GM23248 (cell line): ENCODE data around the gene ZBP1. TPM values are rescaled to one million over a fixed set of nuclear protein-coding genes. Genes with fewer than 3 reads are reported as not detected.

ENCODE experiments used
- DNase-seq: peaks from one replicate; pipeline ENCODE4 v3.0.0-alpha.2; 2015
- H2AFZ ChIP-seq: fragments of 200-600 bp; sonication (generic); 2 replicates; pipeline ENCODE4 v1.6.1; 2016; ENCODE audit warnings: antibody characterized with exemption
- H3F3A ChIP-seq: fragments of 200-600 bp; sonication (generic); 2 replicates; pipeline ENCODE4 v1.6.1; 2016; ENCODE audit warnings: mild to moderate bottlenecking, antibody characterized with exemption, mixed run types; ENCODE audit not compliant: insufficient read depth
- H3K27ac ChIP-seq: fragments of 200-600 bp; sonication (generic); 2 replicates; pipeline ENCODE4 v1.5.1; 2016; ENCODE audit warnings: mild to moderate bottlenecking
- H3K27me3 ChIP-seq: fragments of 200-600 bp; sonication (generic); replicated peaks from 2 replicates; pipeline ENCODE4 v1.6.1; 2016; ENCODE audit warnings: mild to moderate bottlenecking; ENCODE audit not compliant: insufficient read depth
- H3K36me3 ChIP-seq: fragments of 200-600 bp; sonication (generic); 2 replicates; pipeline ENCODE4 v1.6.1; 2016; ENCODE audit warnings: low read depth, mild to moderate bottlenecking
- H3K4me1 ChIP-seq: fragments of 200-600 bp; sonication (generic); 2 replicates; pipeline ENCODE4 v1.6.1; 2016; ENCODE audit warnings: mild to moderate bottlenecking; ENCODE audit not compliant: insufficient read depth
- H3K4me2 ChIP-seq: fragments of 200-600 bp; sonication (generic); one replicate; pipeline ENCODE4 v1.6.1; 2016; ENCODE audit warnings: mild to moderate bottlenecking; ENCODE audit not compliant: unreplicated experiment
- H3K4me3 ChIP-seq: fragments of 200-600 bp; sonication (generic); 2 replicates; pipeline ENCODE4 v1.5.1; 2016; ENCODE audit warnings: mild to moderate bottlenecking
- H3K79me2 ChIP-seq: fragments of 200-600 bp; sonication (generic); 2 replicates; pipeline ENCODE4 v1.6.1; 2016; ENCODE audit warnings: mild to moderate bottlenecking; ENCODE audit not compliant: insufficient read depth
- H3K9ac ChIP-seq: fragments of 200-600 bp; sonication (generic); 2 replicates; pipeline ENCODE4 v1.6.1; 2016; ENCODE audit warnings: mild to moderate bottlenecking
- H3K9me2 ChIP-seq: fragments of 200-600 bp; sonication (generic); 2 replicates; pipeline ENCODE4 v1.6.1; 2016; ENCODE audit warnings: mixed run types, mild to moderate bottlenecking, moderate library complexity; ENCODE audit not compliant: insufficient read depth
- H3K9me3 ChIP-seq: fragments of 200-600 bp; sonication (generic); one replicate; pipeline ENCODE4 v1.6.1; 2017; ENCODE audit warnings: low read depth
- H4K20me1 ChIP-seq: fragments of 200-600 bp; sonication (generic); 2 replicates; pipeline ENCODE4 v1.6.0; 2016; ENCODE audit not compliant: insufficient read depth
- EZH2 ChIP-seq: fragments of 200-600 bp; sonication (generic); IDR thresholded peaks from 2 replicates; pipeline ENCODE4 v1.6.1; 2018; ENCODE audit warnings: antibody characterized with exemption, mild to moderate bottlenecking; ENCODE audit not compliant: insufficient read depth, poor library complexity, severe bottlenecking
- EZH2phosphoT487 ChIP-seq: fragments of 200-600 bp; sonication (generic); IDR thresholded peaks from 2 replicates; pipeline ENCODE4 v1.6.1; 2018; ENCODE audit warnings: antibody characterized with exemption, moderate library complexity, mild to moderate bottlenecking, low read depth; ENCODE audit not compliant: insufficient read depth
- WGBS, 2 experiments: methylation state at CpG; one replicate each; pipeline ENCODE4 v1.1.6; 2015 to 2017; ENCODE audit warnings: low lambda C conversion rate in 2 of 2, low coverage in 1 of 2; ENCODE audit errors: missing lambda C conversion rate in 2 of 2; 5-methylcytosine and 5-hydroxymethylcytosine counted together
- in situ Hi-C: fragments of 300-500 bp; cut with MboI; formaldehyde crosslinking; loops from 2 replicates; pipeline ENCODE4 v1.15.0; 2020
- polyA plus RNA-seq: library from polyadenylated mRNA; unstranded; fragments of >200 nt; fragmentation: Nextera tagmentation; extraction: Ambion mirVana; gene quantifications from 2 replicates; pipeline ENCODE4 v1.2.1, GENCODE V29; 2016
- total RNA-seq: library from RNA; depleted of rRNA; stranded (reverse); fragments of >200 nt; shearing (Covaris generic); gene quantifications from 2 replicates; pipeline ENCODE4 v1.2.3, GENCODE V29; 2014

ZBP1 gene
- total and polyA plus RNA-seq, 2 experiments from 2014 or later, result not detected

- H3K27me3 ChIP-seq, result peaks cover 15% of the 10 kb centered on the region
- H3K9me2 ChIP-seq, result no peaks in the 10 kb centered on the region
- no peak overlapping the region for H3K4me2 ChIP-seq
- TF ChIP-seq EZH2, result no peak
- no peak for TF ChIP-seq EZH2phosphoT487
- 80 to 84% methylated on average over 17 to 18 of the region's 18 CpGs for WGBS, 2 experiments
- no peaks in the 10 kb centered on the region for H4K20me1 ChIP-seq
- no peaks in the 10 kb centered on the region for H3K79me2 ChIP-seq
- no peak for DNase-seq
- H3K9me3 ChIP-seq, result no peaks in the 10 kb centered on the region
- in situ Hi-C loops, result loop anchor here (5.0 kb wide), 1 partner anchor 68 kb away; no protein-coding TSS in a partner anchor
- H3K9ac ChIP-seq, result no peak overlapping the region
- no peak overlapping the region for H3K4me3 ChIP-seq
- no peak overlapping the region for H3K27ac ChIP-seq
- no peaks in the 10 kb centered on the region for H3F3A ChIP-seq
- H2AFZ ChIP-seq, result no peak overlapping the region
- no peaks in the 10 kb centered on the region for H3K4me1 ChIP-seq
- H3K36me3 ChIP-seq, result no peaks in the 10 kb centered on the region
Measured at GRCh38 chr20:57590485-57591288, 29.5 kb downstream of the ZBP1 start.

DNA sequence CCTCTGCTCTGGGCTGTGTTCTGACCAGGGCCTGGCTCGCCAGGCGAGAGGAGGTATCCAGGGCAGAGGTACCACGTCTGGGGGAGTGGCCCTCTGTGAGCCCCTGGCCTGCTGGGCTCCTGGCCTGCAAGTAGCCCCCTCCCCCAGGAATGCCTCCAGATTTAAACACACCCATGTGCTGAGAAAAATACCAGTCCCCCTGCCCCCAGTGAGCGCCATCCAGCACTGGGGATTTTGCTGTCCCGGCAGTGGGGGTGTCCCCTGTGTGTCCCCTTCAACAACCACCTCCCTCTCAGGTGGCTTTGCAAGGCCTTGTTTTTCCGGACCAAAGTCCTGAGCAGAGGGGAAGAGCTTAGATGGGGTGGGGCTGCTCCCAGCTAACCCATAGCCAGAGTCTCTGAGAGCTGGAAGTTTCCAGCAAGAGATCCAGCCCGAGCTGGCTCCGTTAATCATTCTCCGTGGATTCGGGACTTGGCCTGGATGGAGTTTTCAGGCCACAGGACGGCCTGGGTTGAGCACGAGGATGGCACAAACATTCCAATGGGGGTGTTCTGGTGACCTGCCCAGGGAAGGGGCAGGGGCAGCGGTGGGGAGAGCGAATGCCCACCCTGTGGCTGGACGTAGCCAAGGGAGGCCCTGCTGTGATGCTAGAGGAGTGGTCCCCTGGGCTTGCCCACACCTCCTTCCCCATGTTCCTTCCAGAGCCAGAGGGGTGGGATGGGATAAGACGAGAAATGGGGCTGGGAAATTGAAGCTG lies 30.3 kb downstream of the ZBP1 start:
- Histone ChIP-seq H3K4me3 (no peak overlapping the region), H3K4me2 (no peak overlapping the region), H3K9ac (no peak overlapping the region), H2AFZ (no peak overlapping the region), H3K36me3 (no peaks in the 10 kb centered on the region), H3K4me1 (no peaks in the 10 kb centered on the region), H3F3A (no peaks in the 10 kb centered on the region), H3K27me3 (peaks cover 19% of the 10 kb centered on the region), H3K9me3 (no peaks in the 10 kb centered on the region), H3K27ac (no peak overlapping the region), H4K20me1 (no peaks in the 10 kb centered on the region), H3K9me2 (no peaks in the 10 kb centered on the region), H3K79me2 (no peaks in the 10 kb centered on the region)
- in situ Hi-C loops, result loop anchor here (5.0 kb wide), 1 partner anchor 68 kb away; no protein-coding TSS in a partner anchor
- WGBS, 2 experiments, result 37 to 39% methylated on average over 16 of the region's 16 CpGs
- DNase-seq, result no peak
- TF ChIP-seq EZH2phosphoT487, result no peak
- no peak for TF ChIP-seq EZH2

- Histone ChIP-seq H3K4me2 (no peak overlapping the region), H3K9me3 (no peaks in the 10 kb centered on the region), H3K27me3 (peaks cover 19% of the 10 kb centered on the region), H3K9me2 (no peaks in the 10 kb centered on the region), H3K4me3 (no peak overlapping the region), H3F3A (no peaks in the 10 kb centered on the region), H2AFZ (no peak overlapping the region), H3K9ac (no peak overlapping the region), H3K79me2 (no peaks in the 10 kb centered on the region), H3K4me1 (no peaks in the 10 kb centered on the region), H4K20me1 (no peaks in the 10 kb centered on the region), H3K36me3 (no peaks in the 10 kb centered on the region), H3K27ac (no peak overlapping the region)
- WGBS, 2 experiments, result 55 to 67% methylated on average over 6 of the region's 6 CpGs
- TF ChIP-seq EZH2phosphoT487, result no peak
- no peak for TF ChIP-seq EZH2
- DNase-seq, result no peak
- in situ Hi-C loops, result no loop called here
Measured at GRCh38 chr20:57589123-57589727, 31.0 kb downstream of the ZBP1 start.

GRCh38 chr20:57588596-57588995 lies 31.6 kb downstream of the ZBP1 start:
- DNase-seq, result no peak
- no peaks in the 10 kb centered on the region for H3K9me2 ChIP-seq
- WGBS, 2 experiments, result 41 to 51% methylated on average over 5 of the region's 5 CpGs
- H4K20me1 ChIP-seq, result no peaks in the 10 kb centered on the region
- no peak overlapping the region for H3K4me3 ChIP-seq
- H3K79me2 ChIP-seq, result no peaks in the 10 kb centered on the region
- H3K4me2 ChIP-seq, result no peak overlapping the region
- no peaks in the 10 kb centered on the region for H3K4me1 ChIP-seq
- no peaks in the 10 kb centered on the region for H3F3A ChIP-seq
- no peaks in the 10 kb centered on the region for H3K9me3 ChIP-seq
- TF ChIP-seq EZH2, result no peak
- TF ChIP-seq EZH2phosphoT487, result no peak
- H2AFZ ChIP-seq, result no peak overlapping the region
- in situ Hi-C loops, result no loop called here
- H3K27ac ChIP-seq, result no peak overlapping the region
- H3K27me3 ChIP-seq, result peaks cover 26% of the 10 kb centered on the region
- no peak overlapping the region for H3K9ac ChIP-seq
- H3K36me3 ChIP-seq, result no peaks in the 10 kb centered on the region
